Thymus (tissue), 14 donors: ENCODE results near the gene OMD. TPM values are rescaled to one million over a fixed set of nuclear protein-coding genes. Genes with fewer than 3 reads are reported as not detected.

Source experiments
- DNase-seq, 9 donors: peaks; one replicate each; pipeline ENCODE4 v3.0.0-alpha.2; 2013; ENCODE audit warnings: low spot score in 9 of 9, low read depth in 6 of 9, missing footprints in 1 of 9
- H3K27ac ChIP-seq, 2 donors: one replicate each; pipeline ENCODE4 v1.5.1; 2013; ENCODE audit warnings: control low read depth in 1 of 2, low read depth in 1 of 2, low read length in 1 of 2, mild to moderate bottlenecking in 1 of 2, moderate library complexity in 1 of 2
- H3K27me3 ChIP-seq, 2 donors: one replicate each; pipeline ENCODE4 v1.5.1; 2013; ENCODE audit warnings: low read length in 1 of 2; ENCODE audit not compliant: control insufficient read depth in 2 of 2, insufficient read depth in 1 of 2
- H3K36me3 ChIP-seq, 2 donors: one replicate each; pipeline ENCODE4 v1.5.1; 2013; ENCODE audit warnings: low read length in 1 of 2, mild to moderate bottlenecking in 1 of 2, moderate library complexity in 1 of 2; ENCODE audit not compliant: control insufficient read depth in 2 of 2, insufficient read depth in 2 of 2
- H3K4me1 ChIP-seq, 2 donors: one replicate each; pipeline ENCODE4 v1.5.1; 2013; ENCODE audit warnings: low read length in 2 of 2; ENCODE audit not compliant: control insufficient read depth in 2 of 2, insufficient read depth in 2 of 2
- H3K4me3 ChIP-seq, 2 donors: one replicate each; pipeline ENCODE4 v1.5.1; 2013; ENCODE audit warnings: low read length in 2 of 2, control low read depth in 1 of 2, mild to moderate bottlenecking in 1 of 2
- H3K9me3 ChIP-seq, 2 donors: one replicate each; pipeline ENCODE4 v1.5.1; 2013; ENCODE audit warnings: low read length in 1 of 2, mild to moderate bottlenecking in 1 of 2; ENCODE audit not compliant: control insufficient read depth in 2 of 2, insufficient read depth in 1 of 2
- WGBS: extraction: QIAGEN DNeasy Blood & Tissue Kit; methylation state at CpG from one replicate; pipeline ENCODE4 v1.1.7; 2013; 5-methylcytosine and 5-hydroxymethylcytosine counted together
- long read RNA-seq, 10 donors: transcript quantifications; one replicate each; lab custom pipeline, GENCODE V29; 2026
- polyA plus RNA-seq: library from polyadenylated mRNA; stranded (reverse); fragments of 200-250 nt; gene quantifications from one replicate; pipeline ENCODE4 v1.2.3, GENCODE V29; 2013
- total RNA-seq: library from RNA; stranded (reverse); fragments of 120-200 nt; gene quantifications from one replicate; pipeline ENCODE4 v1.2.4, GENCODE V29; 2013
- donor health status: healthy.

The OMD gene, protein sequence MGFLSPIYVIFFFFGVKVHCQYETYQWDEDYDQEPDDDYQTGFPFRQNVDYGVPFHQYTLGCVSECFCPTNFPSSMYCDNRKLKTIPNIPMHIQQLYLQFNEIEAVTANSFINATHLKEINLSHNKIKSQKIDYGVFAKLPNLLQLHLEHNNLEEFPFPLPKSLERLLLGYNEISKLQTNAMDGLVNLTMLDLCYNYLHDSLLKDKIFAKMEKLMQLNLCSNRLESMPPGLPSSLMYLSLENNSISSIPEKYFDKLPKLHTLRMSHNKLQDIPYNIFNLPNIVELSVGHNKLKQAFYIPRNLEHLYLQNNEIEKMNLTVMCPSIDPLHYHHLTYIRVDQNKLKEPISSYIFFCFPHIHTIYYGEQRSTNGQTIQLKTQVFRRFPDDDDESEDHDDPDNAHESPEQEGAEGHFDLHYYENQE
- total RNA-seq (0.61 TPM), polyA plus RNA-seq (1.3 TPM)
- long read RNA-seq, donor 1, result 0 reads
- long read RNA-seq, donor 2, result 0 reads
- long read RNA-seq, donor 3, result 0 reads
- long read RNA-seq, donor 4, result 0 reads
- long read RNA-seq, donor 5, result 0 reads
- long read RNA-seq, donor 6, result 0 reads
- long read RNA-seq, donor 7, result 0 reads
- long read RNA-seq, donor 8, result 0 reads
- long read RNA-seq, donor 9, partial matches to known transcripts, result 0 of 1 reads
- long read RNA-seq, donor 9, other reads (novel, unspliced or antisense), result 0 of 1 reads
- long read RNA-seq, donor 10, result 0 reads

DNA sequence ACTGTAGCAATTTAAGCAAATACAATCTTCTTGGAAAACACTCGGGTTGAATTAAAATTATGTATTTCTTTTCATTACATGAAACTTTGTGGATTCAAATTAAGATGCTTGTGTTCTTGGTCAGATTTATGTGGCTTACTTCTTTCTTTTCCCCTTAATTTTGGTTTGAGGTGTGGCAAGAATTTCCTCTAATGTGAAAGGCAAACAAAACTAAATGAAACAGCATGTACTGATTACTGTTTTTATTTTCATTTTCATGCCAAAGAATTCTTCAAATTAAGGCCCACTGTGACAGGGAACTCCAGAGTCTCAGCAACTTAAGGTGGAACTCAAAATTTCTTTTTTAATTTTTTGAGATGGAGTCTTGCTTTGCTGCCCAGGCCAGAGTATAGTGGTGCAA lies at the start of gene OMD:
Gene OMD (minus strand): TSS at position 132 of the 400 bp plus-strand sequence. CDS start 6,913 bp downstream, outside the sequence.
- Histone ChIP-seq H3K4me1 (peaks cover 0 to 11% of the 10 kb centered on the region in 2 donors), H3K9me3 (no peaks in the 10 kb centered on the region), H3K27me3 (no peaks in the 10 kb centered on the region), H3K4me3 (no peak within 1 kb of the TSS), H3K27ac (no peak within 1 kb of the TSS), H3K36me3 (no peaks in the 10 kb centered on the region)
- WGBS, result 89% methylated on average over 1 of the region's 1 CpG
- DNase-seq, result no peak

DNA sequence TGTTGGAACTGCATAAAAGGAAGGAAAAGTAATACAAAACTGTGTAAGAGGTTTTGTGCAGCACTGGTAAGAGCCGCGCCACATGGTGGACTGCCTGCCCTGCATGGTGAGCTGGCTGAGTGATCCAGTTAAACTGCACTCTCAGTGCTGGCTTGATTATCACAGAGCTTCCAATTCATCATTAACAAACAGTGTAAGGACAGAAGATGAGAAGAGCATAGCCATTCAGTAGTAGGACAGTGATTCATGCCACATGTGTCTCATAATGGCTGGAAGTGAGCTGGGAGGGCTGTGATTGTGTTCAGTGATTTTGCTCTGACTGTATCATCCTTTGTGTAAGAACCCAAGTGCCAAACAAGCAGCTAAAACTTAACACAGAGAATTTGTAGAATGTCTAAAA lies 43.9 kb upstream of the OMD start:
- DNase-seq, result no peak
- WGBS, result 99% methylated on average over 2 of the region's 2 CpGs
- no peak overlapping the region for H3K4me3 ChIP-seq
- H3K4me1 ChIP-seq, result no peaks in the 10 kb centered on the region
- H3K27ac ChIP-seq, result no peak overlapping the region
- H3K36me3 ChIP-seq, result no peaks in the 10 kb centered on the region
- H3K9me3 ChIP-seq, result no peaks in the 10 kb centered on the region
- no peaks in the 10 kb centered on the region for H3K27me3 ChIP-seq

DNA sequence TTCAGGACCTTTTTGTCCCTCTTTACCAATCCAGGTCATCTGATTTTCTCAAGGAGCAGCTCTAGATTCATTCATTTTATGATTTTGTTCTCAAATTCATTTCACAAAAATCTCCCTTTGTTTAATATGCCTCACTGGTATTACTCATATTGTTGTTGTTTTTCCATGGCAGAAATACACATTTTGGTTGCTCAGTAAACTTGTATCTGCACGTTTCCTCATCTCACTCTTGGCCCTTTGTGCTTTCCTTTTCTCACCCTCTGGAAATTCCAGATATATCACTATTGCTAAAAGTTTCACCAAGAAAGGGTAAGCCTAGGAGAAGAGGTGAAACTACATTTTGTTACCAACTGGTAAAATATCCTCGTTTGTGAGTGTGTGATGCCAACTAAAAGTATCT lies 43.2 kb upstream of the OMD start:
- Histone ChIP-seq H3K36me3 (no peaks in the 10 kb centered on the region), H3K27me3 (no peaks in the 10 kb centered on the region), H3K9me3 (no peaks in the 10 kb centered on the region), H3K27ac (no peak overlapping the region), H3K4me3 (no peak overlapping the region), H3K4me1 (no peaks in the 10 kb centered on the region)
- no peak for DNase-seq
- WGBS, result 96% methylated on average over 2 of the region's 2 CpGs

DNA sequence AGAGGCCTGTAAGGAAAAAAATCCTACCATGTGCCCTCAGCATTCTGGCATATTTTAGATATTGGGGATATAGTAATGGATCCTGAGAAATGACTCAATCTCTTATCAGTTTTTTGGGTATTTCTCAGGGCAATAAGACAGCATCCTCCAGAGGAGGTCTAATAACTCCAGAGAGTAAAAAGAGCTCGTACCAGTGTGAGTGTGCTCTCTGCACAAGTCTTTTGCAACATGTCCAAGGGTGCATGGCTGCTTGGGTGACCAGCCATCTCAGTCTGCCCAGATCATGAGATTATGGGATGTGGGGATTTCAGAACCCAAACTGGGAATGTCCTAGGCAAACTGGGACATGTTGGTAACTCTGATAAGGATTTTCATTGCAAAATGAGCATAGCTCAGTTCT lies 42.8 kb upstream of the OMD start:
- Histone ChIP-seq H3K27me3 (no peaks in the 10 kb centered on the region), H3K9me3 (no peaks in the 10 kb centered on the region), H3K27ac (no peak overlapping the region), H3K4me3 (no peak overlapping the region), H3K4me1 (no peaks in the 10 kb centered on the region), H3K36me3 (no peaks in the 10 kb centered on the region)
- DNase-seq, result no peak
- 98% methylated on average over 1 of the region's 1 CpG for WGBS

DNA sequence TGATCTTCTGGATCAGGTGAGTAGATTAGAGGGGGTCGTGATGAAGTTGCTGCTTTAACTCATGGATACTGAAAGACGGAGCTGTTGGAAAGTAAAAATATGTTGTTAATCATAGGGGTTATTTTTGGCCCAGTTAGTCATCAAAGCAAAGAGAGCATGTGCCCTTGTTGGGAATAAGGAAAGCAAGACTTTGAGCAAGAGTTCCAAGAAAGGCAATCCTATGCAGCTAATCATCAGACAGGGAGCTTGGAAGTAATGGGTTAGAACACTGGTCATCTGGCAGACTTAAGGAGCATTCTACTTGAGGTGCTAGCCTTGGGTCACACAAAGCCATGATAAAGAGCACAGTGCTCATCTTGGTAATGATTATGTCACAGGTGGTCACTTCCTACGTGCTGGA lies 39.7 kb upstream of the OMD start:
- H3K4me3 ChIP-seq, result no peak overlapping the region
- WGBS, result 95% methylated on average over 3 of the region's 3 CpGs
- H3K36me3 ChIP-seq, result no peaks in the 10 kb centered on the region
- H3K27me3 ChIP-seq, result no peaks in the 10 kb centered on the region
- H3K27ac ChIP-seq, result no peak overlapping the region
- no peaks in the 10 kb centered on the region for H3K4me1 ChIP-seq
- DNase-seq, result no peak
- H3K9me3 ChIP-seq, result no peaks in the 10 kb centered on the region

DNA sequence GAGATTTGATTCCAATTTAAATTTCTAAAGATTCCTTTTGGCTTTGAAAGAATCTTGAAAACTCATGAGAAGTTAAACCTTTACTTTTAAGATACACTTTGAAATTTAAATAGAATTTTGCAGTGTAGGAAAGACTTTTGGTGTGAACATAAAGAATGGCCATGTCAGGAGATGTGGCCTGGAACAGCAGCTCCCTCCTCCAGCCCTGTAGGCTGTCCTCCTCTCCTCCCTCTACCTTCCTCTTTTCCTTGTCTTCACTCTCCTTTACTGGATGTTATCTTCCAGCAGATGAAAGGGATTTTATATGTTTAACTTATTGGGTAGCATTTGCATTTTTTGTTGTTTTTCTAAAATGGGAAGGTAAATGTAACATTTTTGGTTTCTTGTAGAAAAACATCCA lies 39.1 kb upstream of the OMD start:
- DNase-seq, result no peak
- Histone ChIP-seq H3K27me3 (no peaks in the 10 kb centered on the region), H3K9me3 (no peaks in the 10 kb centered on the region), H3K4me1 (no peaks in the 10 kb centered on the region), H3K4me3 (no peak overlapping the region), H3K36me3 (no peaks in the 10 kb centered on the region), H3K27ac (no peak overlapping the region)

DNA sequence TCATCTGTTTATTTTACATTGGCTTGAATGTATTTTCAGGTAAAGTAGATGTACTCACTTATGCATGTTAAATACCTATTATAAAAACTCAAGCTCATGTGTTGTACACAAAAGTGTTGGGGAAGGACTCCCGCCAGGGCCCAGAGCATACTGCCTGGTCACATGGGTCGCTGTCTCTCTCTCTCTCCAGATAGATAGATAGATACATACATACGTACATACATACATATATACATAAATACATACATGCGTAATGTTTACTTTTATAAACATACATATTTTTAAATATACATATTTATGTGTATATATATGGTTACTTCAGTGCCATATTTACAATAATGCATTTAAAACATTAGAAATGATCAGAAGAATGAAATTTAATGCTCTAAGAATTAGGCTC lies 33.3 kb upstream of the OMD start:
- no peaks in the 10 kb centered on the region for H3K27me3 ChIP-seq
- WGBS, result 99% methylated on average over 4 of the region's 4 CpGs

DNA sequence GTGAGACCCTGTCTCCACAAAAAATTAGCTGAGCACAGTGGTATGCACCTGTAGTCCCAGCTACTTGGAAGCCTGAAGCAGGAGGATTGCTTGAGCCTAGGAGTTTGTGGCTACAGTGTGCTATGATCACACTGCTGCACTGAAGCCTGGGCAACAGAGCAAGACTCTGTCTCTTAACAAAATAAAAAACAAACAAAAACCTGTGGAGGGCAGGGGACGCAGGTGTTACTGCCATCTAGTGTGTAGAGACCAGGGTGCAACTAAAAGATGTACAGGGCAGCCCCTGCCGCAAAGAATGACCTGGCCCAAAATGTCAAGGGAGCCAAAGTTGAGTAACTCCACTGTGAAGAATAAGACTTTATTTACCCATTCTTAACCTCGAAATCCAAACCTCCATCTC lies 30.9 kb upstream of the OMD start:
- H3K4me3 ChIP-seq, result no peak overlapping the region
- no peaks in the 10 kb centered on the region for H3K4me1 ChIP-seq
- WGBS, result 94% methylated on average over 3 of the region's 3 CpGs
- no peaks in the 10 kb centered on the region for H3K9me3 ChIP-seq
- no peak overlapping the region for H3K27ac ChIP-seq
- peak in 3 of 9 donors; percentile 4 to 18 (median 8) for DNase-seq
- H3K27me3 ChIP-seq, result no peaks in the 10 kb centered on the region
- H3K36me3 ChIP-seq, result no peaks in the 10 kb centered on the region

More for the DNA sequence above, 33.3 kb upstream of the OMD start:
- no peaks in the 10 kb centered on the region for H3K4me1 ChIP-seq
- no peak overlapping the region for H3K27ac ChIP-seq
- H3K9me3 ChIP-seq, result no peaks in the 10 kb centered on the region
- no peak for DNase-seq
- H3K36me3 ChIP-seq, result no peaks in the 10 kb centered on the region
- no peak overlapping the region for H3K4me3 ChIP-seq

DNA sequence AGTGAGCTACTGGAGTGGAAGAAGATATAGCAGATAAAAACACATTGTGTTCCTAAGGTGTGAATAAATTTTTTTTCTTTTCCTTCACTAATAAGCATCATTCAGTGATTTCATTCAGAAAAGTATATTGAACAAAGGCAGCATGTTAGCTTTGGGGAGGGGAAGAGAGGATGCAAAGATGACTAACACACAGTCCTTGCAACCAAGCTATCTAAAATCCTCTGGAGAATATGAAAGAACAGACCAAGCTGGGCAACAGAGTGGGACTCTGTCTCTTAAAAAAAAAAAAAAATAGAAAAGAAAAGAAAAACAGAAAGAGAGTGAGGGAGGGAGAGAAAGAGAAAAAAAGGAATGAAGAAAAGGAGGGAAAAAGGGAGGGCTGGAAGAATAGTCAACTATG lies 22.3 kb upstream of the OMD start:
- DNase-seq, result no peak
- Histone ChIP-seq H3K27me3 (no peaks in the 10 kb centered on the region), H3K27ac (no peak overlapping the region), H3K4me1 (no peaks in the 10 kb centered on the region), H3K9me3 (no peaks in the 10 kb centered on the region), H3K36me3 (no peaks in the 10 kb centered on the region), H3K4me3 (no peak overlapping the region)
